CD4-positive, alpha-beta memory T cell (primary cell): ENCODE results near the gene TARBP2. TPM values are rescaled to one million over a fixed set of nuclear protein-coding genes. Genes with fewer than 3 reads are reported as not detected.

ENCODE experiments used
- CTCF ChIA-PET: fragments of 350-600 bp; sonication (Branson Sonifier 250); formaldehyde crosslinking; loops from one replicate; lab custom pipeline; 2021; ENCODE audit warnings: inconsistent platforms; ENCODE audit not compliant: partially characterized antibody; lab: Charles Lee
- POLR2A ChIA-PET: fragments of 350-600 bp; sonication (Branson Sonifier 250); formaldehyde crosslinking; loops from one replicate; lab custom pipeline; 2021; ENCODE audit not compliant: partially characterized antibody; lab: Charles Lee
- DNase-seq, 5 donors: peaks; one replicate each; pipeline versions ENCODE4 v3.0.0 to v3.0.0-alpha.2; 2020 to 2022; ENCODE audit warnings: mixed read lengths in 1 of 5
- H3K27ac ChIP-seq: one replicate; pipeline ENCODE4 v1.7.0; 2013; ENCODE audit warnings: low read depth, low read length
- H3K27me3 ChIP-seq: 2 replicates; pipeline ENCODE4 v1.7.0; 2013; ENCODE audit warnings: mild to moderate bottlenecking, low read length, moderate library complexity; ENCODE audit not compliant: insufficient read depth
- H3K36me3 ChIP-seq: 2 replicates; pipeline ENCODE4 v1.7.0; 2013; ENCODE audit warnings: mild to moderate bottlenecking, low read length, moderate library complexity; ENCODE audit not compliant: insufficient read depth
- H3K4me1 ChIP-seq: 2 replicates; pipeline ENCODE4 v1.7.0; 2013; ENCODE audit warnings: mild to moderate bottlenecking, low read length, moderate library complexity; ENCODE audit not compliant: insufficient read depth
- H3K4me3 ChIP-seq, 2 donors: one replicate each; pipeline ENCODE4 v1.7.0; 2013; ENCODE audit warnings: low read length in 2 of 2, mild to moderate bottlenecking in 1 of 2
- H3K9me3 ChIP-seq, 2 donors: one replicate each; pipeline ENCODE4 v1.7.0; 2013; ENCODE audit warnings: low read length in 2 of 2, control low read depth in 1 of 2; ENCODE audit not compliant: control insufficient read depth in 1 of 2
- H3K27ac Mint-ChIP-seq, 7 donors: one replicate each; pipeline ENCODE4 v1.8.0; 2020 to 2021; ENCODE audit warnings: mixed read lengths in 7 of 7, mild to moderate bottlenecking in 6 of 7, inconsistent platforms in 3 of 7, moderate library complexity in 3 of 7
- H3K27me3 Mint-ChIP-seq, 2 donors: one replicate each; pipeline ENCODE4 v1.8.0; 2020 to 2021; ENCODE audit warnings: mixed read lengths in 2 of 2
- H3K36me3 Mint-ChIP-seq, 2 donors: one replicate each; pipeline ENCODE4 v1.8.0; 2020 to 2021; ENCODE audit warnings: mixed read lengths in 2 of 2, inconsistent platforms in 1 of 2, mild to moderate bottlenecking in 1 of 2
- H3K4me1 Mint-ChIP-seq, 4 donors: one replicate each; pipeline ENCODE4 v1.8.0; 2020 to 2021; ENCODE audit warnings: mixed read lengths in 4 of 4, mild to moderate bottlenecking in 1 of 4
- H3K4me3 Mint-ChIP-seq, 8 donors: one replicate each; pipeline ENCODE4 v1.8.0; 2020 to 2021; ENCODE audit warnings: mixed read lengths in 8 of 8, mild to moderate bottlenecking in 7 of 8, moderate library complexity in 6 of 8, inconsistent platforms in 3 of 8
- H3K9me3 Mint-ChIP-seq, 8 donors: one replicate each; pipeline ENCODE4 v1.8.0; 2020 to 2021; ENCODE audit warnings: mixed read lengths in 8 of 8, mild to moderate bottlenecking in 5 of 8, inconsistent platforms in 3 of 8, moderate library complexity in 1 of 8
- intact Hi-C: fragments of 100-400 bp; cut with micrococcal nuclease; formaldehyde crosslinking; loops from one replicate; pipeline ENCODE4 v1.15.1; 2023
- polyA plus RNA-seq, 2 donors: library from polyadenylated mRNA; unstranded; fragments of 300-500 nt; fragmentation: Illumina TruSeq; gene quantifications; one replicate each; pipeline ENCODE4 v1.2.3, GENCODE V29; 2021
- total RNA-seq, 2 experiments: library from RNA; stranded (reverse); gene quantifications; one replicate each; pipeline ENCODE4 v1.2.3, GENCODE V29; 2021

TARBP2 gene
- total and polyA plus RNA-seq, 4 experiments from 2014 or later, result 24.5 to 37.0 (median 30.0) TPM

DNA sequence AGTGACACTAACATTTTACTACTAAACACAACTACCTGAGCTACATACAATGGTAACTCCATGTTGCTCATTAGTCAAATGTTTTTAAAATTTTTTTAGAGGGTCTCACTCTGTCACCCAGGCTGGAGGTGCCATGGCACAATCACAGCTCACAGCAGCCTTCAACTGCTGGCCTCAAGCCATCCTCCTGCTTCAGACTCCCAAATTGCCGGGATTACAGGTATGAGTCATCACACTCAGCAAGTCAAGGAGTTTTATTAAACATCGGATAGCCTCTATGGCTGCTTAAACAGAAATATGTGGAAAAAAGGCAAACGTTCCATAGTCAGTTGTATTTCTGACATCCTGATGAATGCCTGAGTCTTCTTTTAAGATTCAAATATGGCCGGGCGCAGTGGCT is 17.3 kb downstream of the TARBP2 start:
- Mint-ChIP-seq H3K4me1 (no peaks in the 10 kb centered on the region), H3K4me3 (no peak overlapping the region), H3K9me3 (no peaks in the 10 kb centered on the region), H3K27me3 (no peaks in the 10 kb centered on the region), H3K27ac (no peak overlapping the region), H3K36me3 (peaks cover 45 to 68% of the 10 kb centered on the region in 2 donors)
- H3K9me3 ChIP-seq, result no peaks in the 10 kb centered on the region
- intact Hi-C loops, result no loop called here
- H3K27me3 ChIP-seq, result no peaks in the 10 kb centered on the region
- H3K36me3 ChIP-seq, result peaks cover 68% of the 10 kb centered on the region
- no peaks in the 10 kb centered on the region for H3K4me1 ChIP-seq
- H3K4me3 ChIP-seq, result no peak overlapping the region
- DNase-seq, result no peak
- ChIA-PET POLR2A (no interaction called here), CTCF (interaction anchor here (1.0 to 1.3 kb wide), 2 partner anchors 9 to 157 kb away, joined by 3 to 5 read pairs; no protein-coding TSS in a partner anchor)
- H3K27ac ChIP-seq, result no peak overlapping the region

DNA sequence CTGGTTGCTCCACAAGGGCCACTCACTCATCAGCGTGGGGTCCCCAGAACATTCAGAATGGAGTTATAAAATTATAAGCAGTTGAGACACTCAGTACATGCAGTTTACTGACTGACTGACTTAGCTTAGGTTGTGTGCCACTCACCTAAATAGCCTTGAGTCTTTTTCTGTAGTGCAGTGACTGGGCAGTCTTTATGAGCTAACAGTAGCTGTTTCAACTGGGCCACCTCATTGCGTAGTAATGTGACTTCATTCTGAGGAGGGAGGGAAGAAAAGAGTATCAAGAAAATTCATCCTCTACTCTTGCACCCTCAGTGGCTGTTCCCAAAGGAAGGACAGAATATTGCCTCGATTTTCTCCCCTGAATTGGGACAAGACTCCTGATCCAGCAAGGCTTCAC is 22.0 kb downstream of the TARBP2 start:
- H3K4me3 Mint-ChIP-seq, result no peak overlapping the region
- intact Hi-C loops, result no loop called here
- no peaks in the 10 kb centered on the region for H3K9me3 Mint-ChIP-seq
- DNase-seq, result no peak
- CTCF ChIA-PET, result interaction anchor here (1.4 kb wide), 1 partner anchor 15 kb away, joined by 4 read pairs; no protein-coding TSS in a partner anchor
- H3K27me3 Mint-ChIP-seq, result no peaks in the 10 kb centered on the region
- Histone ChIP-seq H3K9me3 (no peaks in the 10 kb centered on the region), H3K4me3 (no peak overlapping the region), H3K27me3 (no peaks in the 10 kb centered on the region), H3K27ac (no peak overlapping the region), H3K4me1 (no peaks in the 10 kb centered on the region), H3K36me3 (peaks cover 38% of the 10 kb centered on the region)
- H3K36me3 Mint-ChIP-seq, result peaks cover 38 to 59% of the 10 kb centered on the region in 2 donors
- H3K27ac Mint-ChIP-seq, result no peak overlapping the region
- peaks cover 0 to 1% (median 0%) of the 10 kb centered on the region in 4 donors for H3K4me1 Mint-ChIP-seq
- POLR2A ChIA-PET, result no interaction called here

DNA sequence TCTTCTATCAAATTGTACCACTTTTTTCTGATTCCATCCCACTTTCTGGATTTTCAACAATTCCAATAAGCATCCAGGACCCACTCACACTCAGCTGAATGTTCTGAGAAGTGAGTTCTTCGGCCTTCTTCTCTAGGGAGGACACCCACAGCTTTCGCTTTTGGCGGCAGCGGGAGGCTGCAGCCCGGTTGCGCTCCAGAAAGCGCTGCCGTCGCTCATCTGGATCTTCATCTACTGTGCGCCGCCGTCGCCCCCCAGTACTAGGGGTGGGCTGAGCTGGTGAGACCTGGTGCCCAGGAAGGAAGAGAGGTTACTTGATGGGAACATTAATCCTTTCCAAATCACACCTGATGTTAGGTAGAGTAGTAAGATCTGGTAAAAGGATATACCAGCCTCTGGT is 23.4 kb downstream of the TARBP2 start:
- peaks cover 38 to 57% of the 10 kb centered on the region in 2 donors for H3K36me3 Mint-ChIP-seq
- no peak overlapping the region for H3K27ac ChIP-seq
- peaks cover 0 to 1% (median 0%) of the 10 kb centered on the region in 4 donors for H3K4me1 Mint-ChIP-seq
- no peak overlapping the region for H3K4me3 ChIP-seq
- H3K9me3 Mint-ChIP-seq, result no peaks in the 10 kb centered on the region
- H3K36me3 ChIP-seq, result peaks cover 33% of the 10 kb centered on the region
- H3K4me1 ChIP-seq, result no peaks in the 10 kb centered on the region
- H3K27me3 ChIP-seq, result no peaks in the 10 kb centered on the region
- H3K27me3 Mint-ChIP-seq, result no peaks in the 10 kb centered on the region
- DNase-seq, result no peak
- H3K9me3 ChIP-seq, result no peaks in the 10 kb centered on the region
- ChIA-PET CTCF (interaction anchor here (2.9 kb wide), 1 partner anchor 16 kb away, joined by 12 read pairs; no protein-coding TSS in a partner anchor), POLR2A (no interaction called here)
- intact Hi-C loops, result no loop called here
- no peak overlapping the region for H3K4me3 Mint-ChIP-seq
- no peak overlapping the region for H3K27ac Mint-ChIP-seq

DNA sequence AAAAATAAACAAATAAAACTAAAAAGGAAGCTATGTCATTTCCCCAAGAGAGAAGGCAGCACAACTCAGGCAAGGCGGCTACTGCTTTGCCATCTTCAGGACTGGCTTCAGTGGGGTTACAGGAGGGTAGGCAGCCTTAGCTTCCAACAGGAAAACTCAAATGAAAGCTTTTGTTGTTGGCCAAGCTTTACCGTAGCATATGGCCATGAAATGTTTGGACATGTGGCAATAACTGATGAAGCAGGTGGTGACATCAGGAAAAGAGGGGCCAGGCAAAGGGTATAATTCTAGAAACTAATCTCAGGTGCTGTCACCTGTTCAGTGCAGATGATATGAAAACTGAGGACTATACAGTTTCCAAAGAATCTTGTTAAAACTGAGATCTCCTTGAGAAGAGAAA is 29.0 kb downstream of the TARBP2 start:
- Histone ChIP-seq H3K27me3 (no peaks in the 10 kb centered on the region), H3K4me3 (no peak overlapping the region), H3K27ac (no peak overlapping the region), H3K36me3 (peaks cover 37% of the 10 kb centered on the region), H3K4me1 (no peaks in the 10 kb centered on the region), H3K9me3 (no peaks in the 10 kb centered on the region)
- no peaks in the 10 kb centered on the region for H3K27me3 Mint-ChIP-seq
- H3K27ac Mint-ChIP-seq, result no peak overlapping the region
- H3K4me1 Mint-ChIP-seq, result peaks cover 0 to 1% (median 0%) of the 10 kb centered on the region in 4 donors
- intact Hi-C loops, result no loop called here
- no peak for DNase-seq
- no peaks in the 10 kb centered on the region for H3K9me3 Mint-ChIP-seq
- H3K36me3 Mint-ChIP-seq, result peaks cover 35 to 56% of the 10 kb centered on the region in 2 donors
- H3K4me3 Mint-ChIP-seq, result no peak overlapping the region
- CTCF ChIA-PET, result no interaction called here
- POLR2A ChIA-PET, result no interaction called here

DNA sequence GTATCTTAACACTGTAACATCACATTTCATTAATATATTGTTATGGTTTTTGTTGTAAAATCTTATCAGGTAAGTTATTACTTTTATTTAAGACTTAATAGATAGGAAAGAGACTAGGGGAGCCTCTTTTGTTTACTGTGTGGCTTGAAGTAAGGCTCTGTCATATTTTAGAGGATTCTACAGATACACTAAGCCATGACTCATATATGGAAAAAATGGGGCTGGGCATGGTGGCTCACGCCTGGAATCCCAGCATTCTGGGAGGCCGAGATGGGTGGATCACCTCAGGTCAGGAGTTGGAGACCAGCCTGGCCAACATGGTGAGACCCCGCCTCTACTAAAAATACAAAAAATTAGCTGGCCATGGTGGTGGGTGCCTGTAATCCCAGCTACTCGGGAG is 29.8 kb downstream of the TARBP2 start:
- H3K4me3 ChIP-seq, result no peak overlapping the region
- H3K27ac ChIP-seq, result no peak overlapping the region
- H3K27me3 ChIP-seq, result no peaks in the 10 kb centered on the region
- H3K27ac Mint-ChIP-seq, result no peak overlapping the region
- ChIA-PET POLR2A (no interaction called here), CTCF (no interaction called here)
- no peaks in the 10 kb centered on the region for H3K9me3 ChIP-seq
- H3K4me1 Mint-ChIP-seq, result peaks cover 0 to 1% (median 0%) of the 10 kb centered on the region in 4 donors
- peaks cover 44% of the 10 kb centered on the region for H3K36me3 ChIP-seq
- intact Hi-C loops, result no loop called here
- DNase-seq, result no peak
- no peaks in the 10 kb centered on the region for H3K4me1 ChIP-seq
- H3K9me3 Mint-ChIP-seq, result no peaks in the 10 kb centered on the region
- H3K36me3 Mint-ChIP-seq, result peaks cover 39 to 55% of the 10 kb centered on the region in 2 donors
- H3K27me3 Mint-ChIP-seq, result no peaks in the 10 kb centered on the region
- no peak overlapping the region for H3K4me3 Mint-ChIP-seq

DNA sequence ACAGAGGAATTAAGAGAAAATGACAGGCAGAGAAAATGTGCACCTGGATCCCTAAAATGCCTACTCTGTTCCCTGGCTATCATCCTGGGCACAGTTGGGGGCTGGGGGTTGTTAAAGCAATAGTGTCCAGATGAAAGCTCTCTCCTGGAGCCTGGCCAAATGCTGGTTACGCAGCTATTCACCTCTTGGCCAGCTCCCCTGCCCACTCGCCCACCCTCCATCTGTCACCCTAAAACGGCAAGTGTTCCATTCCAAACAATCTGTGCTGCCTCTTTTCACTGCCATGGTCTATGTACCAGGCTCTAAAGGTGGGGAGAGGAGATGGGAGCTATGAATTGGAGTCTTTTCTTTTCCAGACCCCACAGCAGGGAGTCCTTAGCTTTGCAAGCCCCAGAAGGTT is 30.9 kb downstream of the TARBP2 start:
- ChIA-PET CTCF (interaction anchor here (1.1 kb wide), 1 partner anchor 10 kb away, joined by 3 read pairs; no protein-coding TSS in a partner anchor), POLR2A (no interaction called here)
- Mint-ChIP-seq H3K27me3 (no peaks in the 10 kb centered on the region), H3K36me3 (peaks cover 39 to 55% of the 10 kb centered on the region in 2 donors), H3K27ac (no peak overlapping the region), H3K4me3 (no peak overlapping the region), H3K9me3 (no peaks in the 10 kb centered on the region), H3K4me1 (no peaks in the 10 kb centered on the region)
- no peak for DNase-seq
- intact Hi-C loops, result no loop called here
- no peaks in the 10 kb centered on the region for H3K27me3 ChIP-seq
- H3K9me3 ChIP-seq, result no peaks in the 10 kb centered on the region
- peaks cover 46% of the 10 kb centered on the region for H3K36me3 ChIP-seq
- no peak overlapping the region for H3K27ac ChIP-seq
- no peak overlapping the region for H3K4me3 ChIP-seq
- H3K4me1 ChIP-seq, result no peaks in the 10 kb centered on the region

DNA sequence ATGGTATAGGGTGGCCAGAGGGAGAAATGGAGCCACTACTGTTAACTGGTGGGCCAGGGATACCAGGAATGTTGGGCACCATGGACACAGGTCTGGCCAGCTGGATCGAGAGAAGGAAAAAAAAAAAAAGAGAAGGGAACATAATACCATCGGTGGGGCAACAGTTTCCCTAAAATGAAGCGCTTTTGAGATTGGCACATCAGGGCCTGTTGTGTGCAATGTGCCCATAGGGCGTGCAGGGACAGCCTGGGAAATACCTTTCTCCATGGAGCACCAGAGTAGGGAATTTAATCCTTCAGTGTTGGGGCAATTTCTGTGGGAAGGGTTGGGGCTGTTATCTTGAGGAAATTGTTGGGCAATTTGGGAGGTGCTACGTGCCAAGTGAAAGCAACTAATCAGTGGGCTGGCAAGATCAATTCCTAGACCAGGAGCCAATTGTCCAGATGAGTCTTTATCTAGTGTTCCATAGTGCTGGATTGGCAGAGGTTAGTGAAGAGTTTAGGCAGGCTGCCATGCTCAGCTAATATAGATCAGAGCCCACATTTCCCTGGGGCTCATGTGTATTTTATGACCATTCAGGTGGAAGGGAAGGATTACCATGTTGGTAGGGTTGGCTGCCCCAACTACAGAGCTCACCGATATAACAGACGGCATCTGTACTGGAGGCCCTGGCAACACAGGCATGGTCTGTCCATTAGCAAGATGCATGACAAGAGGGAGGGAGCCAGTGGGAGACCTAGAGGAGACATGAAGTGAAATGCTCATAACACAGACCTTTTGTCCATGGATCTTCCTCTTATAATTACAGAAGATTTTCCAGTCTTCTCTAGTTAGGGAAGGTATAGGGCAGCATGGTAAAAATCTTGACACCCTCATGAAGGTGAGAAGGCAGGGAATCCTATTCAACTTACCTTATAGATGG is 31.7 kb downstream of the TARBP2 start:
- ChIA-PET POLR2A (no interaction called here), CTCF (interaction anchor here (1.1 kb wide), 1 partner anchor 10 kb away, joined by 3 read pairs; no protein-coding TSS in a partner anchor)
- Mint-ChIP-seq H3K4me1 (no peaks in the 10 kb centered on the region), H3K36me3 (peaks cover 42 to 61% of the 10 kb centered on the region in 2 donors), H3K27ac (peak overlapping the region in 2 of 7 donors; percentile 9 to 66), H3K4me3 (no peak overlapping the region), H3K27me3 (no peaks in the 10 kb centered on the region), H3K9me3 (no peaks in the 10 kb centered on the region)
- intact Hi-C loops, result no loop called here
- peaks cover 51% of the 10 kb centered on the region for H3K36me3 ChIP-seq
- no peaks in the 10 kb centered on the region for H3K9me3 ChIP-seq
- no peaks in the 10 kb centered on the region for H3K27me3 ChIP-seq
- H3K4me3 ChIP-seq, result no peak overlapping the region
- no peaks in the 10 kb centered on the region for H3K4me1 ChIP-seq
- DNase-seq, result no peak
- no peak overlapping the region for H3K27ac ChIP-seq
